GM21786 (cell line): ENCODE results near the gene ESRRB.

Source experiments
- ATAC-seq: cut with Tn5 transposase; IDR thresholded peaks from one replicate; pipeline ENCODE4 v1.9.1; 2021; ENCODE audit not compliant: unreplicated experiment

ESRRB gene

GRCh38 chr14:76491172-76491930 lies 115.4 kb downstream of the ESRRB start:
- ATAC-seq, result no peak

- ATAC-seq, result no peak
Measured at GRCh38 chr14:76495983-76496382, 120.0 kb downstream of the ESRRB start.

GRCh38 chr14:76496595-76496994 lies 120.7 kb downstream of the ESRRB start:
- no peak for ATAC-seq

- ATAC-seq, result no peak
Measured at GRCh38 chr14:76497550-76498462, 121.9 kb downstream of the ESRRB start.

- no peak for ATAC-seq
Measured at GRCh38 chr14:76498463-76498935, 122.6 kb downstream of the ESRRB start.

- no peak for ATAC-seq
Measured at GRCh38 chr14:76498976-76499375, 123.0 kb downstream of the ESRRB start.

GRCh38 chr14:76499399-76499798 lies 123.5 kb downstream of the ESRRB start:
- ATAC-seq, result no peak

- ATAC-seq, result no peak
Measured at GRCh38 chr14:76500011-76500410, 124.1 kb downstream of the ESRRB start.

GRCh38 chr14:76500480-76500879 lies 124.5 kb downstream of the ESRRB start:
- ATAC-seq, result no peak

GRCh38 chr14:76501156-76501720 lies 125.3 kb downstream of the ESRRB start:
- ATAC-seq, result no peak

- no peak for ATAC-seq
Measured at GRCh38 chr14:76502219-76502618, 126.3 kb downstream of the ESRRB start.

- ATAC-seq, result no peak
Measured at GRCh38 chr14:76502638-76503037, 126.7 kb downstream of the ESRRB start.

GRCh38 chr14:76509311-76509710 lies 133.4 kb downstream of the ESRRB start:
- ATAC-seq, result no peak

- no peak for ATAC-seq
Measured at GRCh38 chr14:76510181-76510580, 134.2 kb downstream of the ESRRB start.

GRCh38 chr14:76514213-76514998 lies 138.5 kb downstream of the ESRRB start:
- ATAC-seq, result no peak

GRCh38 chr14:76516884-76517283 lies 140.9 kb downstream of the ESRRB start:
- ATAC-seq, result no peak

- no peak for ATAC-seq
Measured at GRCh38 chr14:76518366-76518765, 142.4 kb downstream of the ESRRB start.

GRCh38 chr14:76525106-76525821 lies 149.3 kb downstream of the ESRRB start:
- ATAC-seq, result no peak

GRCh38 chr14:76531085-76531484 lies 155.1 kb downstream of the ESRRB start:
- ATAC-seq, result no peak

- ATAC-seq, result no peak
Measured at GRCh38 chr14:76531821-76532318, 155.9 kb downstream of the ESRRB start.
